OCI-LY7 (cell line): Measurements from ENCODE around the gene HAPLN1. TPM values are rescaled to one million over a fixed set of nuclear protein-coding genes. Genes with fewer than 3 reads are reported as not detected.

Source experiments
- BruUV-seq: library from RNA; stranded (reverse); fragments of 400-500 nt; replicated peaks from 2 replicates; lab custom pipeline; 2021; lab: Mats Ljungman, UMichigan
- CTCF ChIA-PET: fragments of 300-600 bp; sonication (Branson Sonifier 250); formaldehyde crosslinking; loops from one replicate; lab custom pipeline; 2022; ENCODE audit warnings: antibody characterized with exemption; ENCODE audit not compliant: unreplicated experiment; lab: Charles Lee
- POLR2A ChIA-PET: fragments of 300-600 bp; sonication (Branson Sonifier 250); formaldehyde crosslinking; loops from one replicate; lab custom pipeline; 2022; ENCODE audit warnings: antibody characterized with exemption; lab: Charles Lee
- DNase-seq: peaks from one replicate; pipeline ENCODE4 v3.0.0-alpha.2; 2015; ENCODE audit warnings: low spot score
- H2AFZ ChIP-seq: fragments of 200-600 bp; sonication (generic), shearing (Covaris generic); 2 replicates; pipeline ENCODE4 v1.6.1; 2014; ENCODE audit warnings: mild to moderate bottlenecking, antibody characterized with exemption, low read length, moderate library complexity
- H3K27ac ChIP-seq: fragments of 200-600 bp; sonication (generic); 2 replicates; pipeline ENCODE4 v1.5.1; 2014; ENCODE audit warnings: mixed run types, low read depth, mild to moderate bottlenecking, moderate library complexity, low read length, inconsistent platforms; ENCODE audit not compliant: poor library complexity, severe bottlenecking
- H3K36me3 ChIP-seq: fragments of 200-600 bp; sonication (generic); 2 replicates; pipeline ENCODE4 v1.6.1; 2014; ENCODE audit warnings: mild to moderate bottlenecking, antibody characterized with exemption, low read length, moderate library complexity, mixed read lengths; ENCODE audit not compliant: insufficient read depth
- H3K4me1 ChIP-seq: fragments of 200-600 bp; sonication (generic); 2 replicates; pipeline ENCODE4 v1.5.1; 2014; ENCODE audit warnings: mild to moderate bottlenecking, low read length; ENCODE audit not compliant: insufficient read depth, poor library complexity, severe bottlenecking
- H3K4me2 ChIP-seq: fragments of 200-600 bp; sonication (generic); 2 replicates; pipeline ENCODE4 v1.6.1; 2014; ENCODE audit warnings: mild to moderate bottlenecking, low read length
- H3K4me3 ChIP-seq: fragments of 200-600 bp; sonication (generic); 2 replicates; pipeline ENCODE4 v1.5.1; 2014; ENCODE audit warnings: mild to moderate bottlenecking, low read depth, low read length; ENCODE audit not compliant: poor library complexity, severe bottlenecking
- H3K79me2 ChIP-seq: fragments of 200-600 bp; sonication (generic); 2 replicates; pipeline ENCODE4 v1.6.1; 2016; ENCODE audit warnings: low read depth, mild to moderate bottlenecking, low read length, moderate library complexity, mixed read lengths; ENCODE audit not compliant: insufficient read depth
- H3K9me2 ChIP-seq: fragments of 200-600 bp; sonication (generic); 2 replicates; pipeline ENCODE4 v1.6.1; 2016; ENCODE audit warnings: mild to moderate bottlenecking, low read length, mixed read lengths; ENCODE audit not compliant: insufficient read depth
- H3K9me3 ChIP-seq: fragments of 200-600 bp; sonication (generic); 2 replicates; pipeline ENCODE4 v1.6.1; 2014; ENCODE audit warnings: mild to moderate bottlenecking, mixed run types, low read length, mixed read lengths
- H4K20me1 ChIP-seq: fragments of 200-600 bp; sonication (generic); 2 replicates; pipeline ENCODE4 v1.6.1; 2014; ENCODE audit warnings: mild to moderate bottlenecking, antibody characterized with exemption, low read length, moderate library complexity, mixed read lengths; ENCODE audit not compliant: insufficient read depth
- CTCF ChIP-seq: fragments of 200-600 bp; sonication (generic); conservative IDR thresholded peaks from 2 replicates; pipeline ENCODE4 v1.5.1; 2014; ENCODE audit warnings: mild to moderate bottlenecking, antibody characterized with exemption, low read length, moderate library complexity, mixed read lengths
- EZH2phosphoT487 ChIP-seq: fragments of 200-600 bp; sonication (generic); IDR thresholded peaks from 2 replicates; pipeline ENCODE4 v1.6.1; 2018; ENCODE audit warnings: low read depth, borderline replicate concordance, mild to moderate bottlenecking, mixed run types, antibody characterized with exemption, low read length, moderate library complexity, mixed read lengths
- intact Hi-C: fragments of 100-400 bp; cut with micrococcal nuclease; formaldehyde crosslinking; loops from one replicate; pipeline ENCODE4 v1.10.0; 2022; ENCODE audit not compliant: unreplicated experiment
- total RNA-seq, 2 experiments: library from RNA; depleted of rRNA in 1 of 2; stranded (reverse); fragments of >200 nt in 1 of 2; shearing (Covaris generic) in 1 of 2; gene quantifications; 2 replicates each; pipeline ENCODE4 v1.2.3, GENCODE V29; 2014 to 2022

HAPLN1 gene
- total RNA-seq, 2 experiments from 2014 or later = not detected

GRCh38 chr5:83614841-83615240 is 105.8 kb downstream of the HAPLN1 start:
- no peak for TF ChIP-seq EZH2phosphoT487
- no peak for TF ChIP-seq CTCF
- Histone ChIP-seq H3K36me3 (no peaks in the 10 kb centered on the region), H3K9me3 (no peaks in the 10 kb centered on the region), H2AFZ (no peak overlapping the region), H3K4me1 (no peaks in the 10 kb centered on the region), H3K4me2 (no peak overlapping the region), H3K4me3 (no peak overlapping the region), H3K9me2 (no peaks in the 10 kb centered on the region), H4K20me1 (no peaks in the 10 kb centered on the region), H3K79me2 (no peaks in the 10 kb centered on the region), H3K27ac (no peak overlapping the region)
- ChIA-PET POLR2A (interaction anchor here (0.7 kb wide), 1 partner anchor 9 kb away, joined by 3 read pairs; no protein-coding TSS in a partner anchor), CTCF (no interaction called here)
- DNase-seq = no peak
- no TSS peak for BruUV-seq
- intact Hi-C loops = no loop called here

- H2AFZ ChIP-seq = no peak overlapping the region
- BruUV-seq = no TSS peak
- CTCF ChIA-PET = no interaction called here
- H3K4me1 ChIP-seq = no peaks in the 10 kb centered on the region
- no peaks in the 10 kb centered on the region for H3K79me2 ChIP-seq
- H3K27ac ChIP-seq = no peak overlapping the region
- no peaks in the 10 kb centered on the region for H3K9me2 ChIP-seq
- no peak overlapping the region for H3K4me3 ChIP-seq
- POLR2A ChIA-PET = interaction anchor here (0.7 to 0.8 kb wide), 4 partner anchors 16 to 350 kb away, joined by 3 to 4 read pairs (median 4); no protein-coding TSS in a partner anchor
- no peak for TF ChIP-seq EZH2phosphoT487
- peak; percentile 66 for TF ChIP-seq CTCF
- no peaks in the 10 kb centered on the region for H3K9me3 ChIP-seq
- no peak overlapping the region for H3K4me2 ChIP-seq
- intact Hi-C loops = no loop called here
- peak; percentile 23 for DNase-seq
- H4K20me1 ChIP-seq = no peaks in the 10 kb centered on the region
- H3K36me3 ChIP-seq = no peaks in the 10 kb centered on the region
These were observed 112.5 kb downstream of the HAPLN1 start for GRCh38 chr5:83608122-83608521.

- intact Hi-C loops = no loop called here
- no peak for TF ChIP-seq CTCF
- no peak for TF ChIP-seq EZH2phosphoT487
- ChIA-PET CTCF (no interaction called here), POLR2A (interaction anchor here (1.4 kb wide), 1 partner anchor 15 kb away, joined by 3 read pairs; no protein-coding TSS in a partner anchor)
- no peaks in the 10 kb centered on the region for H3K79me2 ChIP-seq
- BruUV-seq = no TSS peak
- no peak overlapping the region for H2AFZ ChIP-seq
- H3K4me2 ChIP-seq = no peak overlapping the region
- no peak for DNase-seq
- H4K20me1 ChIP-seq = no peaks in the 10 kb centered on the region
- H3K9me2 ChIP-seq = no peaks in the 10 kb centered on the region
- H3K27ac ChIP-seq = no peak overlapping the region
- no peaks in the 10 kb centered on the region for H3K36me3 ChIP-seq
- H3K4me3 ChIP-seq = no peak overlapping the region
- no peaks in the 10 kb centered on the region for H3K4me1 ChIP-seq
- no peaks in the 10 kb centered on the region for H3K9me3 ChIP-seq
These were observed 125.4 kb downstream of the HAPLN1 start for GRCh38 chr5:83595217-83595616.
